AG04450 (cell line): Measurements from ENCODE around the gene PKD1. TPM values are rescaled to one million over a fixed set of nuclear protein-coding genes. Genes with fewer than 3 reads are reported as not detected.

ENCODE experiments used
- CTCF ChIA-PET: fragments of 300-600, 350-600 bp; formaldehyde crosslinking; extraction: SDS; loops from one replicate; lab custom pipeline; 2022; ENCODE audit warnings: antibody characterized with exemption, inconsistent platforms; lab: Charles Lee
- POLR2A ChIA-PET: fragments of 350-600 bp; formaldehyde crosslinking; extraction: SDS; loops from one replicate; lab custom pipeline; 2021; ENCODE audit warnings: antibody characterized with exemption, inconsistent platforms; lab: Yijun Ruan, JAX
- DNase-seq: peaks from one replicate; pipeline ENCODE4 v3.0.0-alpha.2; 2011; ENCODE audit warnings: low read depth, low spot score
- H3K27ac ChIP-seq: one replicate; pipeline ENCODE4 v1.5.1; 2012; ENCODE audit warnings: low read depth, low read length, control low read depth
- H3K27me3 ChIP-seq: one replicate; pipeline ENCODE4 v1.6.0; 2012; ENCODE audit warnings: low read length; ENCODE audit not compliant: control insufficient read depth, insufficient read depth
- H3K4me3 ChIP-seq: 2 replicates; pipeline ENCODE4 v1.5.1; 2011; ENCODE audit warnings: mild to moderate bottlenecking, low read depth, low read length, control low read depth
- H3K9me3 ChIP-seq: 2 replicates; pipeline ENCODE4 v1.5.1; 2012; ENCODE audit warnings: low read length; ENCODE audit not compliant: control insufficient read depth, insufficient read depth
- polyA plus RNA-seq: library from polyadenylated mRNA; depleted of rRNA; stranded (reverse); fragments of >200 nt; gene quantifications from 2 replicates; pipeline ENCODE4 v1.2.3, GENCODE V29; 2011
- TF ChIP-seq, protein P1 (sequence below): IDR thresholded peaks from 2 replicates; pipeline ENCODE4 v1.5.1; 2011; ENCODE audit warnings: low read depth, low read length, control low read depth, inconsistent platforms

The PKD1 gene
- polyA plus RNA-seq, 1 experiment = 16.1 TPM

DNA sequence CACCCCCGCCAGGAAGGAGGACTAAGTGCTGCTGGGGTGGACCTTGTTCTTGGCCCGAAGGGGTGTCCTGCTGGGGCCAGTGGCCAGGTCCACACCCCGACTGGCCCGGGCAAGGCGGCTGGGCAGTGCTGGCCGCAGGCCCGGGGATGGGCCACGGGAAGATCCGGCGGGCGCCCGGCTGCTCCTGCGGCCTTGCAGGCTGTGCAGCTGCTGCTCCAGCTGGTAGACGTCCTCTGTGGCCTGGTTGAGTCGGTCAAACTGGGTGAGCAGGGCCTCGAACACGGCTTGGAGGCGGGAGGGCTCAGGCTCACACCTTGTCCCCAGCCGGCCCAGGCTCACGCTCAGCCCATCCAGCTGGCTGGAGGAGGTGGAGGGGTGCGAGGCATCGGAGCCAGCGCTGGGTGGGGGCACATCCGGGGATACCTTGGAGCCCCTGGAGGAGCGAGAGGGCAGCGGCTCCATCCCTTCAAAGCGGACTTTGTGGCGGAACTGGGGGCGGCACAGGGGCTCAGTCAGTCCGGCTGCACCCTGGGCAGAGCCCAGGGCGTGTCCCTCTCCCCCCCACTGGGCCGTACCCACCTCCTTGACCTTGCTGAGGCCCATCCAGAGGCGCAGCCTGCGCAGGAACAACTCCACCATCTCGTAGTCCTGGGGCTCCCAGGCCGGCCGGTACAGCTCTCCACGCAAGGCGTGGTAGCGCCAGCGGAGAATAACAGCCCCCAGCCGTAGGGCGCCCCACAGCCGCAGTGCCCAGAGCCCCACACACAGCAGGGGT lies 45.8 kb downstream of the PKD1 start:
- Histone ChIP-seq H3K27me3 (no peaks in the 10 kb centered on the region), H3K4me3 (no peak overlapping the region), H3K9me3 (peaks cover 11% of the 10 kb centered on the region; the same call in 1 of the 2 replicates), H3K27ac (no peak overlapping the region)
- TF ChIP-seq, protein P1, sequence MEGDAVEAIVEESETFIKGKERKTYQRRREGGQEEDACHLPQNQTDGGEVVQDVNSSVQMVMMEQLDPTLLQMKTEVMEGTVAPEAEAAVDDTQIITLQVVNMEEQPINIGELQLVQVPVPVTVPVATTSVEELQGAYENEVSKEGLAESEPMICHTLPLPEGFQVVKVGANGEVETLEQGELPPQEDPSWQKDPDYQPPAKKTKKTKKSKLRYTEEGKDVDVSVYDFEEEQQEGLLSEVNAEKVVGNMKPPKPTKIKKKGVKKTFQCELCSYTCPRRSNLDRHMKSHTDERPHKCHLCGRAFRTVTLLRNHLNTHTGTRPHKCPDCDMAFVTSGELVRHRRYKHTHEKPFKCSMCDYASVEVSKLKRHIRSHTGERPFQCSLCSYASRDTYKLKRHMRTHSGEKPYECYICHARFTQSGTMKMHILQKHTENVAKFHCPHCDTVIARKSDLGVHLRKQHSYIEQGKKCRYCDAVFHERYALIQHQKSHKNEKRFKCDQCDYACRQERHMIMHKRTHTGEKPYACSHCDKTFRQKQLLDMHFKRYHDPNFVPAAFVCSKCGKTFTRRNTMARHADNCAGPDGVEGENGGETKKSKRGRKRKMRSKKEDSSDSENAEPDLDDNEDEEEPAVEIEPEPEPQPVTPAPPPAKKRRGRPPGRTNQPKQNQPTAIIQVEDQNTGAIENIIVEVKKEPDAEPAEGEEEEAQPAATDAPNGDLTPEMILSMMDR = no peak
- ChIA-PET POLR2A (no interaction called here), CTCF (no interaction called here)
- no peak for DNase-seq

GRCh38 chr16:2088759-2089358 lies 46.8 kb downstream of the PKD1 start:
- TF ChIP-seq, protein P1 = no peak
- Histone ChIP-seq H3K27me3 (no peaks in the 10 kb centered on the region), H3K9me3 (peaks cover 11% of the 10 kb centered on the region; the same call in 1 of the 2 replicates), H3K4me3 (no peak overlapping the region), H3K27ac (no peak overlapping the region)
- ChIA-PET CTCF (interaction anchor here (0.6 kb wide), 1 partner anchor 52 kb away, joined by 3 read pairs; no protein-coding TSS in a partner anchor), POLR2A (interaction anchor here (0.6 kb wide), 2 partner anchors 21 to 158 kb away, joined by 3 to 4 read pairs; no protein-coding TSS in a partner anchor)
- no peak for DNase-seq

DNA sequence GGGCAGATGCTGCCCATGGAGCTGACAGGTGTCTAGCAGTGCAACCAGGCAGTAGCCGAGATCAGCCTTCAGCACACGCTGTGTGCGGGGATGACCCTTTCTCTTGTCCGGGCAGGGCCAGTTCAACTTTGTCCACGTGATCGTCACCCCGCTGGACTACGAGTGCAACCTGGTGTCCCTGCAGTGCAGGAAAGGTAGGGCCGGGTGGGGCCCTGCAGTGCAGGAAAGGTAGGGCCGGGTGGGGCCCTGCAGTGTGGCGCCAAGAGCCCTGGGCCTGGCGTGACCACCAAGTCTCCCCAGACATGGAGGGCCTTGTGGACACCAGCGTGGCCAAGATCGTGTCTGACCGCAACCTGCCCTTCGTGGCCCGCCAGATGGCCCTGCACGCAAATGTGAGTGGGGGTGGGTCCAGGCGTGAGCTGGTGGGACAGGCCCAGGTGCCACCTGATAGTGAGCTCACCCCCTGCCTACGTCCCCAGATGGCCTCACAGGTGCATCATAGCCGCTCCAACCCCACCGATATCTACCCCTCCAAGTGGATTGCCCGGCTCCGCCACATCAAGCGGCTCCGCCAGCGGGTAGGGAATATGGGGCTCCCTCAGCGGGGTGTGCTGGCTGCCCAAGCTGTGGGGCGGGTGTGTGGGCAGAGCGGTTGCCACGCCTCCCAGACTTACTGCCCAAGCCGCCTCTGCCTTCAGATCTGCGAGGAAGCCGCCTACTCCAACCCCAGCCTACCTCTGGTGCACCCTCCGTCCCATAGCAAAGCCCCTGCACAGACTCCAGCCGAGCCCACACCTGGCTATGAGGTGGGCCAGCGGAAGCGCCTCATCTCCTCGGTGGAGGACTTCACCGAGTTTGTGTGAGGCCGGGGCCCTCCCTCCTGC lies 47.7 kb downstream of the PKD1 start:
- ChIA-PET CTCF (no interaction called here), POLR2A (interaction anchor here (0.6 kb wide), 2 partner anchors 21 to 159 kb away, joined by 3 to 4 read pairs; no protein-coding TSS in a partner anchor)
- no peak overlapping the region for H3K4me3 ChIP-seq
- no peak for DNase-seq
- TF ChIP-seq, protein P1 = no peak
- peaks cover 11% of the 10 kb centered on the region; the same call in 1 of the 2 replicates for H3K9me3 ChIP-seq
- H3K27me3 ChIP-seq = no peaks in the 10 kb centered on the region
- no peak overlapping the region for H3K27ac ChIP-seq

GRCh38 chr16:2086812-2087747 lies 48.6 kb downstream of the PKD1 start:
- TF ChIP-seq, protein P1 = no peak
- POLR2A ChIA-PET = no interaction called here
- Histone ChIP-seq H3K9me3 (peaks cover 7% of the 10 kb centered on the region; the same call in 1 of the 2 replicates), H3K4me3 (no peak overlapping the region), H3K27ac (no peak overlapping the region), H3K27me3 (no peaks in the 10 kb centered on the region)
- CTCF ChIA-PET = no interaction called here
- no peak for DNase-seq
